NCI-H1694 treated with DMSO at 0.1 percent for 48 hours (cell line): ENCODE results near the gene ZBTB20.

Experiments
- DNase-seq: peaks from one replicate; lab custom pipeline; 2025; lab: John Stamatoyannopoulos, UW

The ZBTB20 gene

DNA sequence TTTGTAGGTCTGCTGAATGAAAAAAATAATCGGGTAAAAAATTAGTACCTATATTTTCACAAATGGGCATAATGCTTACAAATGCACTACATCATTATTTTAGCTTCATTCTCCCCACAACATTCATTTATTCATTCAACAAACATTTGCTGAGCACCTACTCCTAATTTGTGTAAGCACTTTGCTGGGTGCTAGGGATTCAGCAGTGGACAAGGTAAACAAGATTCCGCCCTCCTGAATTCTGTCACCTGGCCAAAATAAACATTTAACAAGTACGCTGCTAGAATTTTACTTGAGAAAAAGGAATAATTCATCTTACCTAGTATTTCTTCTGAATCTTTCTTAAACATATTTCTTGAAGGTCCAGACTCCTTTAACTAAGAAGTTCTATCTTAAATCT, 781.2 kb downstream of the ZBTB20 start:
- no peak for DNase-seq

DNA sequence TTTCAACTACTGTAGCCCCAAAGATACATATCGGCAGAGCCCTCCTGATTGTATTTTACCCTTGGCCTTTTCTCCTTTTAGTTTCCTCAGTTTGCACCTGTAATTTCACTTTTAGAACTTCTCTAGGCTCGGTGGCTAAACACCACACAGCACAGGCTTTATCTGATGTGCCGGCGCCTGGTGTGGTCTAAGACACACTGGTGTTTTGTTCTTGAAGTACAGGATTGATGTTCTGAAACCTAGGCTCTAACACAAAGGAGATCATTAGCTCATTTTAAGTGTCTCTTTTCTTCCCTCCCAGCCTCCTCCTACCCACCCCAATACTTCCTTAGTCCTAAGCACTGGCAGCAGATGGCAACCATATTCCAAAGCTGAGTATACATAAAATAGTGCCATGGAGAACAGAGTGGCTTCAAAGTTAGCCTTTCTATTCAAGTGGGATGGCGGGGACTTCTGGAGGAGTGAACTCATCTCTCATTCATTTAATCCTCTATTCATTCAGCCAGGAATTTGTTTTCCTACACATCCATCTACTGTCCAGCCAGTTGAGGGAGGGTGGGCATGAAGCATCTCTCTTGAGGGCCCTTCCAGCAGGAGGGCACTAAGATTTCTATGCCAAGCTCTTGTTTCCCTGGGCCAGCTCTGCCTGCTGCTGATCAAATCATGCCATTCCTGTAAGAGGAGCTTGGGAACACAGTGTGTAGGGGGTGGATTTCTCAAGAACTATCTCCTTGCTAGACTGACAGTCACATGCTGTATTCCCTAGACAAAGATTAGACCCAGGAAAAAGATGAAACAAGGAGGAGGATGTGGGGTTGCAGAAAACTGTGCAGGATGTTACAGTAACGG, 782.1 kb downstream of the ZBTB20 start:
- DNase-seq: no peak

DNA sequence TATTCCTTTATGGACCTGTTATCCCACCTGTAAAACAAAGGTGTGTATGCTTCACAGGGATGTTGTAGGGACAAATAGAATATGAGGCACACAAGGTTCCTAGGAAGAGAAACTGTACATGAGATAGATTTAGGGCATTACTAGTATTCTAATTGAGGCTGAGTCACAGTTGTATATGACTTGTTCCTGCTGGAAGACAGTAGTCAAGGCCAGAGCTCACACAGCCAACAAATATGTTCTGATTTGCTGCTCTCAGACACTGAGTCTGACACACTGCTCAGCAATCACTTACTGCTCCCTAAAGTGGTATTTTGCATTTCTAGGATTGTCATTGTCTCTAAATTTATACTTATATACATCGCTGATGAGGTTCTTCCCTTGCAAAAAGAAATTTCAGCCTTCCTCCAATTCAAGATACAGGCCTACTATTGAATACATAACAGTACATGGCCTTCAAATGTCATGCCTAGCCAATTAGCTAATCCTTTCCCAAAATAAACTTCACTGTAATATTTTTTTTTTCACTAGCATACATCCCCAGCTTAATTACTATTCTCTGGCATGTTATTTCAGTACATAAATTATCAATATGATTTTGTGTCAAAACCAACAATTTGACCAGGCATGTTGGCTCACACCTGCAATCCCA, 783.4 kb downstream of the ZBTB20 start:
- DNase-seq: no peak

DNA sequence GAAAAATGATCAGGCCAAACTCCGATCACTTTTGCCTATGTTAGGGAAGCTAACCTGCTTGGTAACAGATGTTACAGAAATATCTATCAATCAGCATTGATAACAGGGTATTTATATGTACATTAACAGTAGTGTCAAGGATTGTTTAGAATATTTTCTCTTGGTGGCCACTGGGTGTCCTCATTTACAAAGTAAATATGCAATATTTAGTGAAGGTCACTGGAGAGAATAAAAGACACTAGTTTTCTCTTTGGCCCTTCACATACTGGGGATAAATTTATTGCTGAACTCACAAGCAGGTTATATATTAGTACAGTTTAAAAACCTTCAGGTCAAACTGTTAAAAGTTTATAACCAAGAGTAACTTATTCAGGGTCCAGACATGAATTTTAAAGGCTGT, 784.3 kb downstream of the ZBTB20 start:
- DNase-seq: peak; percentile 45

DNA sequence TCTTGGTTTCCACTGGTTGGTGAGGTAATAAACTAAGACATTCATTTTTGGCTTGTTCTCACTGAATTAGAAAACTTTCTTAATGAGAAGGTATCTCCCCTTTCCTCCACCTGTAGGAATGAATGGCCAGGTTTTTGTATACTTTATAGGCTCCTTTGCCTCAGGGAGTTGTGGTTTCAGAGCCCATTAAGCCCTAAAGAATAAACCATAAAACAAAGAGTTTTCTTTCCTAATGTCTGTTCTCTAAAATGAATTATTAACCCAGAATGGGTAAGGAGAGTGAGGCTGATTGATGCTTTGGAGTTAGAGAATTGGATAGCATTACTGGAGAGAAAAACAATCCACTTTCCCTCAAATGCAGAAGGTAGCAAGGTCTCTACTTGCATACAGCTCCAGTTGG, 785.7 kb downstream of the ZBTB20 start:
- no peak for DNase-seq

DNA sequence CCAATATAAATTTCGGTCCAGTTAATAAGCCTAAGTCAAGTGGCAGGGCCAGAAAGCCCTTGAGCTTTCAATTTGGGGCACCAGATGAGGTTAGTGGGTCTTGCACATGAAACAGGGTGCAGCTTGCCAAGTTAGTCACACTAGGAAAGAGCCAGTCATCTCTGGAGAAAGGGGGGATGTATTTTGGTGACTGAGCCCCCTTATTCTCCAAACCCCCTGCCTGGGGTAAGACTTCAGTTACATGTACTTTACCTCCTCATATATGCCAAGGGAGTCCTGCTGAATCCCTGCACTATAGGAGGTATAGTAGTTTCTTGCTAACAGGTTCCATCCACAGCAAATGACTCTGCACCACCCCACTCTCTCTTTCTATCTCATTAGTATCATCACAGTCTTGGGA, 790.6 kb downstream of the ZBTB20 start:
- no peak for DNase-seq

DNA sequence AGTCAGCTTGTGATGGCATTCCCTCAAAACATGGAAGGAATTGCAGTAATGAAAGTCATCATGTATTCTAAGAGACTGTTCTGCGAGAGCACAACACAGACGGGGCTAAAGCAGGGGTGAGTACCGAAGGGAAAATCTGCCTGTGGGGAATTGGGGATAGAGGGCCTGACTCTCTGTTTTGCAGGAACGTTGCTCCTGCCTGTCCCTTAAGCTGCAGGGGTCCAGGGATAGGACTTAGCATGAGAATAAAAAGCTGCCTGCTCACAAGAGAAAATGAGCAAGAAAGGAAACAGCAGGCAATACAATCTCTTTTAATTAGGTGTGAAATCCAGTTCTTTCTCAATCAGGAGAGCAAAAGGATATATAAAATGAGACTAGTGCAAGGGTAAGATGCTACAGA, 791.0 kb downstream of the ZBTB20 start:
- DNase-seq: no peak

DNA sequence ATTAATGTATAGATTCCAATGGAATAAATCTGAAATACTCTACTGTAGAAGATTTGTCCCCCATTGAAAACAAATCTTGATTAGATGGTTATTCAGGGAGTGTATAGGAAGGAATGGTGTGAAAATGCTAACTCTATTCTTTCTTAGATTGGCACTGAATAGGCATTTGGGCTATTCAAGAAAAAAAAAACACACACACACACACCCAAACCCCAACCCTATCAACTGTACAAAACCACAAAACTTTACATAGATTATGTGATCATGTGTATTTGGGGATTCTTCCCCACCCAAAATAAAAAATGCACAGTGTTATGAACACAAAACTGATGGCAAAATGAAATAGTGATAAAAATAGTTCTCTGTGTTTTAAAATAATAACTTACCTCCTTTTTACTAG, 791.4 kb downstream of the ZBTB20 start:
- DNase-seq: no peak

DNA sequence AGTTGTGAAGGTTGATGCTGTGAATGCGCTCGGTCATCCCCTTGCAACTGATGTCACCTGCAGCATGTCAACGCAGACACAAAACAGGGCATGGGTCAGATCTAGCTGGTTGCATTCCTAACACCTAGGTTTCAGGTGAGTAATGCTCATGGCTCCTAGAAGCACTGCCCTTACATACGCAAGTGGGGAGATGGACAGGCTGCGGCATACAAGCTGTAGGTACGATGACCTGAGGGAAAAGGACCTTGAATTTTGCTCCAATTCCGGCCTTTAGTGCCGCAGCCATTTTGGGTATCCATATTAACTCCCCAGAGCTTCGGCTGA, 795.3 kb downstream of the ZBTB20 start:
- DNase-seq: no peak

DNA sequence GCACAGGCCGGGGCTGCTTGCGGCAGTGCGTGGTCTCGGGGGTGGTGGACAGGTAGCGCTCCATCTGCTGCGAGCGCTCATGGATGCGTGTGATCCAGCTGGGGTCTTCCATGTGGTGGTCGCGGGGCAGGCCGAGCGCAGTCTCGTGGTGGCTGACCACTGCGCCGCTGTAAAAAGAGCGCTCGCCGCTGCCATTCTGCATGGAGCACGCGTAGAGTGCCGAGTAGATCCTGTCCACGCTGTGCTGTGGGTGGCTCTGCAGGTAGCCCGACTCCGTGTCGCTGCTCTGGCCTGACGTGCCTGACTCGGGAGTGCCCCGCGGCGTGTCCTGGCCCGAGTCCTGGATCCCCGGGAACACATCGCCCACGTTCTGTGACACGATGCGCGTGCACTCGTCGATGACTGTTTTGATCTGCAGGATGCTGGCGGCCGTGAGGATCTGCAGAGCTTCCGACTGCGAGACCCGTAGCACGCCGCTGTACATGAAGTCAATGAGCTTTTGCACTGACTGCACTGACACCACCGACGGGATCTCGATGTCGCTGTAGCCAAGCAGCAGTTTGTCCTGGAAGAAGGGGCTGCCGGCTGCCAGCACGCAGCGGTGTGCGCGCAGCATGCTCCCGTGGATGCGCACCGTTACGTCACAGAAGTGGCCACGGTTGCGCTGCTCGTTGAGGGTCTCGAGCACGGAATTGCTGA, 795.8 kb downstream of the ZBTB20 start:
- DNase-seq: no peak

DNA sequence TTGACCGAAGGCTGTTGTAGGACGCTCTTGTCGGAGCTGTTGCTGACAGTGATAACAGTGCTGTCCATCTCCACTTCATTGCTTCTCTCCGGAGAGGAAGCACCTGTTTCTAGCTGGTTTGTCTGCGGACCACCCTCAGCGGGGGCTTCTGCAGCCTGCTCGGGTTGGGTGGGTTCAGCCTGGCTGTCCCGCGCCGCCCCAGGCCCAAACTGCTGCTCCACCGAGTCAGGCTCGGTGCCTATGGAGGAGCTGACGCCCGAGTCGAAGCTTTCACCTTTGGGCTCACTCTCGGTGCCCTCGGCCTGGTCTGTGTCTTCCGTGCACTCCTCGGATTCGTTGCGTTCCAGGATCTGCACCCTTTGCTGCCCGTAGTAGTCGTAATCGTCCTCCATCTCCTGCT, 796.4 kb downstream of the ZBTB20 start:
- DNase-seq: no peak

DNA sequence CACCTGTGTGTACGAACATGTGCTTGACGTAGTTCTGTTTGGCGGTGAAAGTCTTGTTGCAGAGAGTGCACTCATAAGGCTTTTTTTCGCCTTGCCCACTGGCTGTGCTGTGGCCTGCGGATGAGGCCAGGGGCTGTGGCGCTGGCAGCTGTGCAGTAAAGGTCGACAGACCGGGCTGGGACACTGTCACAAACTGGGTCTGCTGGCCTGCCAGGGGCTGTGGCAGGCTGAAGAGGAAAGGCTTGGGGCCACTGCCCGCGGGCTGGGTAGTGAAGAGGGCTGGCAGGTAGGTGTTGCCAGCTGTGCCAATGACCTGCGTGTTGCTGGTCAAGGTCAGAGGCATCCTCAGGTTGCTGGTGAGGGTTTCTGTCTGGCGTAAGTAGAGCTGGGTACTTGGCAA, 796.8 kb downstream of the ZBTB20 start:
- DNase-seq: no peak

DNA sequence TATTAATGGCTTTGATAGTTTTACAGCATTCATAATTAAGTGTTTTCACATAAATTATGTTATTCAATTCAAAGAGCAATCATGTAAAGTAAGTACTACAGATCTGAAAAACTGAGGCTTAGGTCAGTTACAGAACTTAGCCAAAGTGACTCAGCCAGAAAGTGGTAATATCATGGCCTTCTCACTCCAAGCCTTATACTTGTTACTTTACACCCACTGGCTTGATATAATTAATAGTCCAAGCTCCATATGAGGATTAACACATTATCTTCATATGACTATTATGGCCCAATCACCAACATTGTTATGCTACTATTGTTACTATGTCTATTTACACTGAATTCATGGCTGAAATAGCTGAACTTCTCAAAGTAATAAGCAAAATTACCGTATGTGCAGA, 802.6 kb downstream of the ZBTB20 start:
- no peak for DNase-seq

DNA sequence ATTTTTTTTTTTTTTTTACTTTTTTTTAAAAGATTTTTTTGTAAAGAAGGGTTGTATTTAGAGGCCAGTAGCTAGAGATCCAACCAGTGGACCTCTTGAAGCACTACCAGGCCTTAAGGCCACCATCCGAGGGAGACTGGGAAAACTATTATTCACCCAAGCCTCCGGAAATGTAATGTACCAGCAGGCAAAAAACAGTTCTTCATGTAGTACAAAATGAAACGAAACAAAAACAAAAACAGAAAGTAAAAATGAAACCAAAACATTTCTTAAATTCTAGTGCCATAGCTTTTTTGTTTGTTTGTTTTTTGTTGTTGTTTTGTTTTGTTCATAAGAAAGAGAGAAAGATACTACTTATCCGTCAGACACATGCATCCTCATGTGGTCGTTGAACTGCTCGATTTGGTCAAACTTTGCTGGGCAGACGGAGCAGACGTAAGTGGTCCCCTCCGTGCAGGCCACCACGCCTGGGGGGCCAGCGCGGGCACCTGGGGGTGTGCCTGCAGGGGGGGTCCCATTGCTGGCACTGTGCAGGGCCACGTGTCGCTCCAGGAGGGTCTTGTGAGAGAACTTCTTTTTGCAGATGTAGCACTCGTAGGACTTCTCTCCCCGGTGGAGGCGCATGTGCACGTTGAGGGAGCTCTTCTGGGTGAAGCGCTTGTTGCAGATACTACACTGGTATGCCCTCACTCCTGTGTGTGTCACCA, 808.3 kb downstream of the ZBTB20 start:
- no peak for DNase-seq

DNA sequence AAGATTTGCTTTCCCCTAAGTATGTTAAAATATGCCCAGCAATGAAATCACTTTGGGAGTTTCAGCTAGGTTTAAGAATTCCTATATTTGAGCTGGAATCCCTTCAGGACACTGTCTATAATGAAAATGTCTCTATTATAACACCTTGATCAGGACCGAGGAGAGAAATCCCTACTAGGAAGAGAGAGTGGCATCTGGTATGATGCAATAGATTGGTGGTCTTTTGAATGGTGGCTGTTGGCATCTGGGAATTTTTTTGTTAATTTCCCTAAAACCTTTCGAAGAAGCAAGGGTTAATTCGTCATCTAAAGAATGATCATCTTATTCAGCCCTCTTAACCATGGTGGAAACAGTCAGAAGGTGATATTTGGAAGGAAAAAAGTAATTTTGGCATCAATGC, 810.2 kb downstream of the ZBTB20 start:
- DNase-seq: no peak

DNA sequence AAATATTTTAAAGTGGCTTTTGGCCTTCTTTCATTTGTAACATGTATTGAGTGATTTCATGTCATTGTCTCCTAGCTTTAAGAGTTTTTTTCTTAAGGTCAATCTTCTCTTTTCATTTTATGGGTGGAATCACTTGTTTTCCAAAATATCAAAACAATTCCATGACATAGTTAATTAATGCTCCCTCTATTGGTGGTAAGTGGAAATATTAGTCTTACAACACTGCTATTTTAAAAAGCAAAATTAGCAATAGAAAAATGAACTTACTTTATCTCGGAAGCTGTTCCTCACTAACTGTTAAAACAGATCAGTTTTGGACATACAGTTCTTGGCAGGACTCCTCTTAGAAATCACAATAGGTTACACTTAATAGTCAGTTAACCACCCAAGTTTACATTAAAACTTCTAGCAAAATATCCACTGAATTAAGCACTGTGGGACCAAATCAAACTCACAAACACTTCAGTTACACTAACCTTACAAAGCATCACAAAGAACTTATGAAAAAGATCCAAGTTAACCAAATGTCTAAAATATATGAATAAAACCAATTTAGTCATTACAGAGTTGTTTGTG, 810.9 kb downstream of the ZBTB20 start:
- DNase-seq: peak; percentile 21

DNA sequence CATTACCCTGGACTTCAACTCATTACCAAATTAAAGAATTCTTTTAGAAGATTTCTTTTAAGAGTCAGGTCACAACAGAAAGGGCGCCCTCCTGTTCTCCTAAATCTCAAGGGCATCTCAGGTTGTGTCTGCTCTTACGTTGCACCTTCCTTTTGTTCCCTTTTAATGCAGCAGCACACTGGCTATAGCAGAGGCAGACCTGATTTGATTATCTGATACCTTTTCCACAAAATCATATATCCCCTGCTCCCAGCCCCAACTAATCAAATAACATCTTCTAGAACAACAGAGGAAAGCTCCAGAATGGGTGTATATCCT, 813.2 kb downstream of the ZBTB20 start:
- no peak for DNase-seq

DNA sequence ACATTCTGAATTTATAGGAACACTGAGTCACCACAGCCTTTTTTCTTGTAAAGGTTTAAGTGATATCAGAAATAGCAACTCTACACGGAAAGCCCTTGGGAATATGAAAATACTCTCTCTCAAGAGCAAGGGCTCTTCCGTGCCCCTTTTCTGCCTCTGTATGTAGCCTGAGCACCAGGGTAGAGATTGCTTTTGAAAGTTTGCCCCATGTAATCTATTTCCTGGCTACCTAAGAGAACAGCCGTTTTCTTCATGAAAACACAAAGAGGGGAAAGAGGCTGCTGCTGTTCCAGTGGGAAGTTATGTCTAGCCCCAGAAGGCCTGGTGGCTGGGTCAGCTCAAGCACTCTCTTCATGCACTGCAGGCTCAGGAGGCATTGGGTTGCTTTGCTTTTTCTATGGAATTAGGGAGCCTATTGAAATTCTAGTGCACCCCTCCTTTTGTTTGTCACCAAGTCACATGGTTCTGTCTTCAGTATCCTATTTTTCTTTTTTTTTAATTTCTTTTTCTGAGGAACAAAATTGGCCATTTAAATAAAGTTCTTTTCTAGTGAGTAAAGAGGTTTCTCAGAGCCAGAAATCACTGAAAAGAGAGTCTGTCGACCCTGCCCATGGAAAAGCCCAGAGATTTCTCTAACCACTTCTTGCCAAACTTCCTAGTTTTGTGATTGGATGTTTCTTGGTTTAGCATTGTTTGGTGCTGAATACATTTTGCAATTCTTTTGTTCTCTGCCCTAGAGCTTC, 813.7 kb downstream of the ZBTB20 start:
- DNase-seq: no peak

DNA sequence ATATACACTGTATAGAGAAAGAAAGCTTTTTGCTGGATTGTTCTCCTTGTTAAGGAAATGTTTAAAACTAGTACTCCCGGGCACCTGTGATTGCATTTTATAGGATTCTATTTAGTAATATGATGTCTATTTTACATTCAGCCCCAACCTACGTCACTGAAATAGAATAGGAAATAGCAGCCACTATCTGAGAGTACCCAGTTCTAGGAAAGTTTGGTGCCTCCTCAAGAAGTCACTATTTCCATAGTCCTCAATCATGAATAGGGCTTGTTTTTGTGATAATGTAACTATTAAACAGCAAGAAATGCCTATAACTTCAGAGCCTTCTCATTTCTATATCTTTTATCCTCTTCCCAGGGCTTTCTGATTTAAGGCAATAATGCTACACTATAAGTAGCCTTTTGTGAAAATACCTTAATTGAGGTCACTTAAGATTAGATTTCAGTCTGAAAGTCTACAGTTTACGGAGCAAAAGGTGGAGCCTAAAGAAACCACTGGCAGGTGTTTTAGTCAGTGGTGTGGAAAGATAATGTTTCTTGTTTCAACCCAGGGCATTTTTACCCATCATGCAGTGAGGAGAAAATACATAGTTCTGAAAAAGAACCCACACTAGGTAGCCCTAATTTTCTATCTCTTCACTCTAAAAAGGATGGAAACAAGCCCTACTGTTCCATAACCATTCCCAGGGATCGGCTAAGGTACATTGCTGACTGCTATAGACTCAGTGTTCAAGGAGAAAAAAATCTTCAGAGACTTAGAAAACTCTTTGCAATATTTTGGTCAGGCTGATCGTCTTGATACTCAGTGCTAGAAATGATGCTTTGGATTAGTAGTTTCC, 814.5 kb downstream of the ZBTB20 start:
- no peak for DNase-seq

DNA sequence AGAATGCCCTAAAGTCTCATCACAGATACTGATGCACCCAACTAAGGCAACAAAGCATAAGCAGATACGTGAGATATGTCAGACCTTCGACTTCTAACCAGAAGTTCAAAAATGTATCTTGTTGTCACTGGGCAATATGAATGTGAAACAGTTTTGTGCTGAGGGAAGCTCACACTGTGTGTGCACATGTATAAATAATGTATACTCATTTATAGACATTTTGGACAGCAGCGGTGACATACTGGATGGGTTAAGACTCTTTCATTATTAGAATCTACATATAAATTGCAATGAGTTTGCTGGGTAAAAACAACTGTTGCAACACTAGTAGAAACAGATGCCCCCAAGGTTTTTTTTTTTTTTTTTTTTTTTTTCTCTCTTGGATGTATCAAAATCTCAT, 815.4 kb downstream of the ZBTB20 start:
- DNase-seq: no peak

DNA sequence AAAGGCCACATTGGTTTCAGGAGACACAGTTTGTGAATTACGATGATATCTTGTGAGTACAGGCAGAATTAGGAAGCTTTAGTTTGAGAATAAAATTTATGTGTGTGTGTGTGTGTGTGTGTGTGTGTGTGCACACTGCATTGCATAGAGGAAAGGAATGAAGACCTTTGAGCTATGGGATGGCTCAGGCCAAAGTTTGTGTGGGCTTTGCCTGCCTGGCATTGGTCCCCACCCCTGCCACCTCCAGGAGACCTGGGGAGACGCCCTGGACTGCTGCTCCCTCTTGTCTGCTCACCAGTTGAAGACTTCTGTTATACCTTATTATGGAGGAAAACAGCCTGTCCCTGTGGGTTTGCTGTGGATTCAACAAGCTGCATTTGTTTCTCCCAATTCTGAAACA, 816.1 kb downstream of the ZBTB20 start:
- no peak for DNase-seq
